AG09319 (cell line): Measurements from ENCODE around the gene NLRC4.
A peak's percentile ranks its signal among the peaks of the same experiment; 100 is the strongest.
"Not testable (repeated sequence)": the region's sequence is repeated elsewhere in the genome, so short reads cannot be mapped to it uniquely, and the experiment has no call there.

ENCODE experiments used
- DNase-seq: peaks from one replicate; pipeline ENCODE4 v3.0.0-alpha.2; 2010; ENCODE audit warnings: low read depth; ENCODE audit errors: extremely low read depth
- TF ChIP-seq, protein P1 (sequence below): IDR thresholded peaks from 2 replicates; pipeline ENCODE4 v1.5.1; 2011; ENCODE audit warnings: low read depth, mild to moderate bottlenecking, inconsistent platforms, low read length, moderate library complexity

The NLRC4 gene, protein sequence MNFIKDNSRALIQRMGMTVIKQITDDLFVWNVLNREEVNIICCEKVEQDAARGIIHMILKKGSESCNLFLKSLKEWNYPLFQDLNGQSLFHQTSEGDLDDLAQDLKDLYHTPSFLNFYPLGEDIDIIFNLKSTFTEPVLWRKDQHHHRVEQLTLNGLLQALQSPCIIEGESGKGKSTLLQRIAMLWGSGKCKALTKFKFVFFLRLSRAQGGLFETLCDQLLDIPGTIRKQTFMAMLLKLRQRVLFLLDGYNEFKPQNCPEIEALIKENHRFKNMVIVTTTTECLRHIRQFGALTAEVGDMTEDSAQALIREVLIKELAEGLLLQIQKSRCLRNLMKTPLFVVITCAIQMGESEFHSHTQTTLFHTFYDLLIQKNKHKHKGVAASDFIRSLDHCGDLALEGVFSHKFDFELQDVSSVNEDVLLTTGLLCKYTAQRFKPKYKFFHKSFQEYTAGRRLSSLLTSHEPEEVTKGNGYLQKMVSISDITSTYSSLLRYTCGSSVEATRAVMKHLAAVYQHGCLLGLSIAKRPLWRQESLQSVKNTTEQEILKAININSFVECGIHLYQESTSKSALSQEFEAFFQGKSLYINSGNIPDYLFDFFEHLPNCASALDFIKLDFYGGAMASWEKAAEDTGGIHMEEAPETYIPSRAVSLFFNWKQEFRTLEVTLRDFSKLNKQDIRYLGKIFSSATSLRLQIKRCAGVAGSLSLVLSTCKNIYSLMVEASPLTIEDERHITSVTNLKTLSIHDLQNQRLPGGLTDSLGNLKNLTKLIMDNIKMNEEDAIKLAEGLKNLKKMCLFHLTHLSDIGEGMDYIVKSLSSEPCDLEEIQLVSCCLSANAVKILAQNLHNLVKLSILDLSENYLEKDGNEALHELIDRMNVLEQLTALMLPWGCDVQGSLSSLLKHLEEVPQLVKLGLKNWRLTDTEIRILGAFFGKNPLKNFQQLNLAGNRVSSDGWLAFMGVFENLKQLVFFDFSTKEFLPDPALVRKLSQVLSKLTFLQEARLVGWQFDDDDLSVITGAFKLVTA

DNA sequence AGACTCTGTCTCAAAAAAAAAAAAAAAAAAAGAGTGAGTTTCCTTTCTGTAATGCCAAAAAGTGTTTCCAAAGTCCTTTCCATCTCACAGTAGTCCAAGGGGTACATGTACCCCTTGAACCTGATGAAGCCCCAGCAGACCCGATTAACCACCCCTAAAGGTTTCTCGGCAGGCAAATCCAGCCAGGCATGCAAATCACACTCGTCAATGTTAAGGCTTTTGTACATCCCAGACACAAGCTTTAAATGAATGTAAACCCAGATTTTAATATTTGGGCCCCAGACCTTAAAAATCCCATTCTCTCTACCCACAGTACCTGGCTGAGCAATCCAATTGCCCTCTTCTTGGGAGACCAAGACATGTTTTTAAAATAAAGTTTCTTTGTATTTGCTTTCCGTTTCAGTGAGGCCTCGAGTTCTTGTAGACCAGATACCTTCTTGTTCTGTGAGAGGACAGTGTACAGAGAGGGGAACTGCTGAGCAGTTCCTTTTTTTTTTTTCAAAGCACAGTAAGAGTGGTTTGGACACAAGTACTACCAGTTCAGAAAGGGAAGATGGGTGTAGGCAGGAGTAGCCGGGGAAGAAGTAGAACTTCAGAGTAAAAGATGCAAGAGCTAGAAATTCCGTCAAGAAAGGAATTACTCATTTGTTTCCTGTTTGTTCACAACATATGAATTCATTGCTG lies at the start of gene NLRC4:
Gene NLRC4 (minus strand): TSS at position 465 of the 684 bp plus-strand sequence. CDS start 8,111 bp downstream, outside the sequence.
- TF ChIP-seq, protein P1, sequence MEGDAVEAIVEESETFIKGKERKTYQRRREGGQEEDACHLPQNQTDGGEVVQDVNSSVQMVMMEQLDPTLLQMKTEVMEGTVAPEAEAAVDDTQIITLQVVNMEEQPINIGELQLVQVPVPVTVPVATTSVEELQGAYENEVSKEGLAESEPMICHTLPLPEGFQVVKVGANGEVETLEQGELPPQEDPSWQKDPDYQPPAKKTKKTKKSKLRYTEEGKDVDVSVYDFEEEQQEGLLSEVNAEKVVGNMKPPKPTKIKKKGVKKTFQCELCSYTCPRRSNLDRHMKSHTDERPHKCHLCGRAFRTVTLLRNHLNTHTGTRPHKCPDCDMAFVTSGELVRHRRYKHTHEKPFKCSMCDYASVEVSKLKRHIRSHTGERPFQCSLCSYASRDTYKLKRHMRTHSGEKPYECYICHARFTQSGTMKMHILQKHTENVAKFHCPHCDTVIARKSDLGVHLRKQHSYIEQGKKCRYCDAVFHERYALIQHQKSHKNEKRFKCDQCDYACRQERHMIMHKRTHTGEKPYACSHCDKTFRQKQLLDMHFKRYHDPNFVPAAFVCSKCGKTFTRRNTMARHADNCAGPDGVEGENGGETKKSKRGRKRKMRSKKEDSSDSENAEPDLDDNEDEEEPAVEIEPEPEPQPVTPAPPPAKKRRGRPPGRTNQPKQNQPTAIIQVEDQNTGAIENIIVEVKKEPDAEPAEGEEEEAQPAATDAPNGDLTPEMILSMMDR, result no peak
- no peak for DNase-seq

DNA sequence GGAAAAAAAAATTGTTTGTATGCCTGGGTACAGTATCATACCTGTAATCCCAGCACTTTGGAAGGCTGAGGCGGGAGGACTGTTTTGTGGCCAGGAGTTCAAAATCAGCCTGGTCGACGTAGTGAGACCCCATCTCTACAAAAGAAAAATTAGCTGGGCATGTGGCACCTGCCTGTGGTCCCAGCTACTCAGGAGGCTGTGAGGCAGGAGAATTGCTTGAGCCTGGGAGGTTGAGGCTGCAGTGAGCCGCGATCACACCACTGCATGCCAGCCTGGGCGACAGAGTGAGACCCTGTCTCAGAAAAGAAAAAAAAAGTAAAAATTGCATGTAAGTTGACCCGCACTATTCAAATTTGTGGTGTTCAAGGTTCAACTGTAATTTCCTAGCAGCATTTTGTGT lies 45.9 kb upstream of the NLRC4 start:
- no peak for DNase-seq
- TF ChIP-seq, protein P1, result no peak

DNA sequence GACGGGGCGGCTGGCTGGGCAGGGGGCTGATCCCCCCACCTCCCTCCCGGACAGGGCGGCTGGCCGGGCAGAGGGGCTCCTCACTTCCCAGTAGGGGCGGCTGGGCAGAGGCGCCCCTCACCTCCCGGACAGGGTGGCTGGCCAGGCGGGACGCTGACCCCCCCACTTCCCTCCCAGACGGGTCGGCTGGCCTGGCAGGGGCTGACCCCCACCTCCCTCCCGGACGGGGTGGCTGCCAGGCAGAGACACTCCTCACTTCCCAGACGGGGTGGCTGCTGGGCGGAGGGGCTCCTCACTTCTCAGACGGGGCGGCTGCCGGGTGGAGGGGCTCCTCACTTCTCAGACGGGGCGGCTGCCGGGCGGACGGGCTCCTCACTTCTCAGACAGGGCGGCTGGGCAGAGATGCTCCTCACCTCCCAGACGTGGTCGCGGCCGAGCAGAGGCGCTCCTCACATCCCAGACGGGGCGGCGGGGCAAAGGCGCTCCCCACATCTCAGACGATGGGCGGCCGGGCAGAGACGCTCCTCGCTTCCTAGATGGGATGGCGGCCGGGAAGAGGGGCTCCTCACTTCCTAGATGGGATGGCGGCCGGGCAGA lies 29.4 kb upstream of the NLRC4 start:
- DNase-seq, result not testable (repeated sequence)

DNA sequence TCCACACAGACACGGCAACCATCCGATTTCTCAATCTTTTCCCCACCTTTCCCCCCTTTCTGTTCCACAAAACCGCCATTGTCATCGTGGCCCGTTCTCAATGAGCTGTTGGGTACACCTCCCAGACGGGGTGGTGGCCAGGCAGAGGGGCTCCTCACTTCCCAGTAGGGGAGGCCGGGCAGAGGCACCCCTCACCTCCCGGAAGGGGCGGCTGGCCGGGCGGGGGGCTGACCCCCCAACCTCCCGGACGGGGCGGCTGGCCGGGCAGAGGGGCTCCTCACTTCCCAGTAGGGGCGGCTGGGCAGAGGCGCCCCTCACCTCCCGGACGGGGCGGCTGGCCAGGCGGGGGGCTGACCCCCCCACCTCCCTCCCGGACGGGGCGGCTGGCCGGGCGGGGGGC lies 28.8 kb upstream of the NLRC4 start:
- not testable (repeated sequence) for DNase-seq

DNA sequence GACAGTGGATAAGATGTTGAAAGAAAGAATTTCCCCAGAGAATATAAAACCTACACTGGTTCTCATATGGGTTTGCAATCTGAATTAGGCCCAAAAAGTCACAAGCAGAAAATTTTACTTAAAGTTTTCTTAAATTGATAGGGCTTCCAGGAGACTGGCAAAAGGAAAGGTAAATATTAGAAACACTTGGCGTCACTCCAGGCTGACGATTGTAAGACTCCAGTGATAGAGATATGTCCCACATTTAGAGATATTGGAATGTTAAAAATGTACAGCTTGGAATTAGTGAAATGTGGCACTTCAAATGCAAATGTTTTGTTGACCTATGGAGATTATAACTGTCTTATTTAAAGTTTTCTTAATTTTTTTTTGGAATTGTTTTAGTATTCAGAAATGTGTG lies 27.1 kb upstream of the NLRC4 start:
- TF ChIP-seq, protein P1, result no peak
- DNase-seq, result no peak

DNA sequence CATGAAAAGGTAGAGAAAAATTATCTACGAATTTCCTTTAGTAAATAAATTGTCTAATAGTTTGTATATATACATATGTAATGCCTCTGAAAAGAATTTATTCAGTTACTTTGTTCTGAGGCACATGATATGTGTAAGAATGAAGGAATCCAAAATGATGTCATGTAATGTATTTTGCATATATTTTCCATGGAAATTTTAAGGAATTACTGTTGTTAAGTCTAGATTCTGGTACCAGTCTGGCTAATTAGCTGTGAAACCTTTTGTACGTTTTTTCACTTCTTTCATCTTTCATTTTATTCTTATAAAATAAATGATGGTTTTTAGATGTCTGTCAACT lies 25.3 kb upstream of the NLRC4 start:
- TF ChIP-seq, protein P1, result no peak
- no peak for DNase-seq

DNA sequence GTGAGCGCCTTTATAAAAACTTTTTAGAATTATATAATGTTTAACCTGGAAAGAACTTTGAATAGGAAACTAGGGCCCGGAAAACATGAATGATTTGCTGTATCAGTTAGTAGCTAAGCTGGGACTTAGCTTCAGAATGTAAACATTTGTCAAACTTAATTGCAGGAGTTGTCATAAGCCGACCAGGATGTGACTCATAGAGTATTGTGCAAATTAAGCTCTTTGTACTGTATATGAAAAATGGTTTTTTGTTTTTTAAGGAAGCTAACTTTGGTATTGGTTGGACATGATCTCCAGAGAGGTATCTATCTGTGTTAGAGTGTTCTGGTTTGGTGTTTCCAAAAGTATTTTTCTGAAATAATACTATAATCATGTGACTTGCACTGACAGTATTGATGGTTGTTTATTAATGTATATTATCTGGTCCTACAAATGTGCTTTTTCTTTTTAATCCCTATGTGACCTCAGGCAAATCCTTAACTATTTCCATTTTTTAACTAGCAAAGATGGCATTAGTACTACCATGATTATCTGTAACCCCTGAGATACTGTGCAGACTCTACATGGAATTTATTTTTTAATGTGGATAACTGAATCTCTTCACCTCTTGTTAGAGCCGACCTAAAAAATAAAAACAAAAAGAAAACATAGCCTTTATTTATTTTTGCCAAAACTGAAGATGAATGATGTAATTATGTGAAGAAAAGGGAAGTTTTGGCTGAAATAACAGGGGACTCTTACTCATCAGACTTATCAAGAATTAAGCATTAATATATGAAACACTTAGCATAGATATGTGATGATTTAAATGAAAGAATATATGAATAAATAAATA lies 24.7 kb upstream of the NLRC4 start:
- peak; percentile 49 for DNase-seq
- TF ChIP-seq, protein P1, result no peak
